HL-60 (cell line): Measurements from ENCODE around the gene CSK.

Source experiments
- DNase-seq, 2 experiments: peaks; one replicate each; pipeline ENCODE4 v3.0.0-alpha.2; 2010 to 2020; ENCODE audit warnings: low read depth in 1 of 2, low spot score in 1 of 2
- H3K27ac ChIP-seq: fragments of 250-450 bp; sonication (Bioruptor Pico); replicated peaks from 2 replicates; pipeline ENCODE4 v1.5.1; 2020; ENCODE audit warnings: mild to moderate bottlenecking, moderate library complexity
- H3K27me3 ChIP-seq: fragments of 250-450 bp; sonication (Bioruptor Pico); 2 replicates; pipeline ENCODE4 v1.5.1; 2021; ENCODE audit warnings: mild to moderate bottlenecking, moderate library complexity; ENCODE audit not compliant: insufficient read depth, poor library complexity, severe bottlenecking
- H3K4me3 ChIP-seq: replicated peaks from 2 replicates; pipeline ENCODE4 v1.5.1; 2011; ENCODE audit warnings: mild to moderate bottlenecking, control low read depth, low read length; ENCODE audit not compliant: insufficient read depth
- CTCF ChIP-seq: IDR thresholded peaks from one replicate; pipeline ENCODE4 v1.5.1; 2011; ENCODE audit warnings: low read length, control low read depth, inconsistent platforms; ENCODE audit not compliant: insufficient read depth
- GABPA ChIP-seq: IDR thresholded peaks from 2 replicates; pipeline ENCODE4 v1.6.1; 2012; ENCODE audit warnings: low read depth
- POLR2AphosphoS5 ChIP-seq: IDR thresholded peaks from 2 replicates; pipeline ENCODE4 v1.6.1; 2012; ENCODE audit warnings: low read depth
- REST ChIP-seq: IDR thresholded peaks from 2 replicates; pipeline ENCODE4 v1.6.1; 2012; ENCODE audit warnings: low read depth; ENCODE audit not compliant: insufficient replicate concordance
- SPI1 ChIP-seq: IDR thresholded peaks from 2 replicates; pipeline ENCODE4 v1.6.1; 2012; ENCODE audit warnings: low read depth, mild to moderate bottlenecking, borderline replicate concordance

CSK gene

GRCh38 chr15:74752531-74752930, 29.3 kb upstream of the CSK start:
- no peak for TF ChIP-seq REST
- no peak for TF ChIP-seq GABPA
- TF ChIP-seq SPI1, result no peak
- TF ChIP-seq POLR2AphosphoS5, result no peak
- TF ChIP-seq CTCF, result no peak
- Histone ChIP-seq H3K4me3 (no peak overlapping the region), H3K27me3 (no peaks in the 10 kb centered on the region), H3K27ac (no peak overlapping the region)
- DNase-seq, result no peak

GRCh38 chr15:74754593-74755215, 27.2 kb upstream of the CSK start:
- DNase-seq, result peak in 1 of 2 experiments; percentile 56
- H3K27ac ChIP-seq, result no peak overlapping the region
- no peak for TF ChIP-seq POLR2AphosphoS5
- peak; percentile 34; the same call in 1 of the 2 replicates for TF ChIP-seq SPI1
- no peak for TF ChIP-seq CTCF
- no peak for TF ChIP-seq GABPA
- TF ChIP-seq REST, result no peak
- H3K4me3 ChIP-seq, result no peak overlapping the region
- H3K27me3 ChIP-seq, result no peaks in the 10 kb centered on the region

GRCh38 chr15:74758736-74759135, 23.1 kb upstream of the CSK start:
- Histone ChIP-seq H3K27me3 (no peaks in the 10 kb centered on the region), H3K27ac (no peak overlapping the region), H3K4me3 (no peak overlapping the region)
- TF ChIP-seq REST (no peak), POLR2AphosphoS5 (no peak), GABPA (no peak), SPI1 (no peak), CTCF (no peak)
- DNase-seq, result no peak
